Measurements from ENCODE around the gene BIN1.

BIN1 gene

GRCh38 chr2:127023504-127023903 lies 83.5 kb downstream of the BIN1 start:
- no peak overlapping the region for H3K4me3 ChIP-seq (ENCODE audit: low read depth, low read length)
- in situ Hi-C loops (cut with HindIII; ENCODE audit: low sequenced_read_pairs) = no loop called here
- no peak for DNase-seq (ENCODE audit: low read depth, low spot score)
- no peak for TF ChIP-seq CTCF (IDR thresholded peaks at IDR 0.05; ENCODE audit: low read depth, low read length)

DNA sequence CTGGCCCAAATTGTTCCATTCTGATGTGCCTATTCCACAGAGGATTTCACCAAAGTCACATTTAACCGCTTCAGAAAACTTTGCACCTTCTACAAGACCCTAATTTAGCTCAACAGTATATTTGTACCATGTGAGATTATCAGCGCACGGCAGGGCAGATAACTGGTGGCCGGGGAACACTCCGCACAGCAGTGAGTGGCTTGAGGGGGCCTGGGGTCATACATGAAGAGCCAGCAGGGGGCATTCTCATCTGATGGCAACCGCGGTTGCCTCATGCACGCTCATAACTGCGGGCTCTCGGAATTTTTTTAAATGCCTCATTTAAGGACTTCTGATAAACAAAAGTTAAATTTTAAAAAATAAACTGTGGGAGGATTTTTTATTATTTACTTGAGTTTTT lies 84.1 kb downstream of the BIN1 start:
- H3K4me3 ChIP-seq (ENCODE audit: low read depth, low read length) = no peak overlapping the region
- no peak for DNase-seq (ENCODE audit: low read depth, low spot score)
- no peak for TF ChIP-seq CTCF (IDR thresholded peaks at IDR 0.05; ENCODE audit: low read depth, low read length)
- in situ Hi-C loops (cut with HindIII; ENCODE audit: low sequenced_read_pairs) = no loop called here

GRCh38 chr2:127020536-127020935 lies 86.4 kb downstream of the BIN1 start:
- in situ Hi-C loops (cut with HindIII; ENCODE audit: low sequenced_read_pairs) = no loop called here
- H3K4me3 ChIP-seq (ENCODE audit: low read depth, low read length) = no peak overlapping the region
- DNase-seq (ENCODE audit: low read depth, low spot score) = no peak
- no peak for TF ChIP-seq CTCF (IDR thresholded peaks at IDR 0.05; ENCODE audit: low read depth, low read length)

GRCh38 chr2:127017548-127017947 lies 89.4 kb downstream of the BIN1 start:
- no peak for TF ChIP-seq CTCF (IDR thresholded peaks at IDR 0.05; ENCODE audit: low read depth, low read length)
- no peak for DNase-seq (ENCODE audit: low read depth, low spot score)
- H3K4me3 ChIP-seq (ENCODE audit: low read depth, low read length) = no peak overlapping the region
- in situ Hi-C loops (cut with HindIII; ENCODE audit: low sequenced_read_pairs) = no loop called here

- in situ Hi-C loops (cut with HindIII; ENCODE audit: low sequenced_read_pairs) = no loop called here
Observed at GRCh38 chr2:127016329-127016728, 90.6 kb downstream of the BIN1 start.

GRCh38 chr2:127015106-127015910 lies 91.6 kb downstream of the BIN1 start:
- no peak for DNase-seq (ENCODE audit: low read depth, low spot score)
- no peak overlapping the region for H3K4me3 ChIP-seq (ENCODE audit: low read depth, low read length)
- TF ChIP-seq CTCF (IDR thresholded peaks at IDR 0.05; ENCODE audit: low read depth, low read length) = no peak
- in situ Hi-C loops (cut with HindIII; ENCODE audit: low sequenced_read_pairs) = no loop called here

More at GRCh38 chr2:127016329-127016728, 90.6 kb downstream of the BIN1 start:
- H3K4me3 ChIP-seq (ENCODE audit: low read depth, low read length) = no peak overlapping the region
- DNase-seq (ENCODE audit: low read depth, low spot score) = no peak
- no peak for TF ChIP-seq CTCF (IDR thresholded peaks at IDR 0.05; ENCODE audit: low read depth, low read length)

Data from astrocyte of the spinal cord (primary cell).